Fibroblast of lung (primary cell): ENCODE results near the gene FIZ1.

Experiments used
- CTCF ChIP-seq, 2 donors: IDR thresholded peaks in 1 of 2; conservative IDR thresholded peaks in 1 of 2; 1 replicate in 1 of 2; 2 replicates in 1 of 2; pipeline ENCODE4 v1.5.1; 2011 to 2012; ENCODE audit warnings: low read length in 2 of 2, control low read depth in 1 of 2, inconsistent platforms in 1 of 2, low read depth in 1 of 2, mild to moderate bottlenecking in 1 of 2
- EZH2 ChIP-seq: IDR thresholded peaks from 2 replicates; pipeline ENCODE4 v1.5.1; 2012; ENCODE audit warnings: low read length, control low read depth, mild to moderate bottlenecking; ENCODE audit errors: missing control alignments

- no peak for TF ChIP-seq CTCF (conservative IDR thresholded peaks at IDR 0.05 in 1 of 2, IDR thresholded peaks at IDR 0.05 in 1 of 2; ENCODE audit: low read depth in 1 of 2, low read length in 2 of 2)
- no peak for TF ChIP-seq EZH2
Measured at GRCh38 chr19:55643003-55643886, 43.9 kb upstream of the FIZ1 start, which contains the start of gene ZNF581.
